GM18499 (cell line): Measurements from ENCODE around the gene ST3GAL5.

Experiments
- ATAC-seq: cut with Tn5 transposase; IDR thresholded peaks from one replicate; pipeline ENCODE4 v1.9.1; 2021; ENCODE audit warnings: moderate number of reproducible peaks; ENCODE audit not compliant: insufficient read depth, unreplicated experiment

Gene ST3GAL5

GRCh38 chr2:85868822-85869221 lies 20.0 kb downstream of the ST3GAL5 start:
- ATAC-seq, result no peak

DNA sequence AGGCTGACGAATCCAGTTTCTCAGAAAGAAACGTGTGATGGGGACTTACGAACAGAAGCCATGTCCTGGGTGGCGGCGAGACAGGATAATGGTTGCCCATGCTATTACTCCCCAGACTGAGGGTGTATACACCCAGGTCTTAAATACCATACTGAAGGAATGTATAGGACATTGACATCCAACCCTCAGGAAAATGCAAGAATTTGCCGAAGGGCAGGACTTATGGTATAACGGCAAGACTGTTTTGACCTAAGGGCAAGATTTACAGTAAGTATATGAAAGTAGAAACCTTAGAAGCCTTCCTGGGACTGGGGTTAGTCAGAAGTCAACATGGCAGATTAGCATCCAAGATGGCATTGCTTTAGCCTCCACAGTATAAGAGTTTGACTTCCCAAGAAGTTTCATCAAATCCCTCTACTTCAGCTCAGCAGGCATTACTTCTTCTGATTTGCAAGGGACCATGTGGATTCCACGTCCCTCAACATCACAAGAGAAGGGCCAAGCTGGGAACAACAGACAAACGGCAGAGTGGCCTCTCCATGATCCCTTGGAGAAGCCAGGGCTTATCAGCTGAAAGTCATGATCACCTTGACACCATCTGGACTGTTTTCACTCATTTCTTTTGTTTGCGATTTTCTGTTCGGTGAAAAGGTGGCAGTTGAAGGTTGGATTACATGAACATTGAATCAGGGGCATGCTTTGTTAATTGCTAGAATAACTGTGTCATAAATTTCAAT lies 21.1 kb downstream of the ST3GAL5 start:
- no peak for ATAC-seq

DNA sequence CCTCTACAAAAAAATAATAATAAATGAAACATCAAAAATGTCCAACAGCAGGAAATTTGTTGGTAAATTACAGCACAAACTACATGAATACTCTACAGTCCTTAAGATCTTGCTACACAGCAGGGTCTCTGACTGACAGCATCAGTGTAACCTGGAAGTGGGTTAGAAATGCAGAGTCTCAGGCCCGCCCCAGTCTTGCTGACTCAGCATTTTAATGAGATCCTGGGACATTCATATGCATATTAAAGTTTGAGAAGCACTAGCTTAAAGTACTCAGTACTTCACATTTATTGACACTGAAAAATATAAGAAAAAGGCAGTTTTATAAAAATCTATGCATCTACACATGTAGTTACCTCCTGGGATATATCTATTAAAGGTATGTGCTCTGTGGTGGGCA lies 21.7 kb downstream of the ST3GAL5 start:
- no peak for ATAC-seq

DNA sequence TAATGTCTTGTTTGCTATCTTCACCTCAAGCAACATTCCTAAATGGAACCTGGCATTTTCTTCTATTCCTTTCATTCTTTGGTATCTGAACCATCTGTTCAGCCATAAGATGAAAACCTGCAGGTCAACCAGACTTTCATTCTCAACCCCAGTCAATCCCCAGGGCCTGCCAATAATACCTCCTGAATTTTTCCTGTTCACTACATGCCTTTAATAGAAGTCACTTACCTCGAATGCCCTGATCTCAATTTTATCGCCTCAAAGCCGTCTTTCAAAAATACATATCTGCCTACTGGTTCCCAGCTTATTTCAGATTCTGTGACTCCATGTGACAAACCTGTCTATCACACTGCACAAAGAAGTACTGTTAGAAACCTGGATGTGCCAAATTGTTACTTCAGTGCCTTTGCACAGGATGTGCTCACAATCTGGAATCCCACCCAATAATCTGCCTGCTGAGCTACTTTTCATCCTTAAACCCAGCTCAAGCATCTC lies 22.6 kb downstream of the ST3GAL5 start:
- no peak for ATAC-seq

- peak; percentile 58 for ATAC-seq
These were observed 23.1 kb downstream of the ST3GAL5 start for GRCh38 chr2:85865539-85866164.

- no peak for ATAC-seq
These were observed 24.1 kb downstream of the ST3GAL5 start for GRCh38 chr2:85864654-85865053.

- no peak for ATAC-seq
These were observed 26.4 kb downstream of the ST3GAL5 start for GRCh38 chr2:85862426-85862825.

GRCh38 chr2:85861650-85862049 lies 27.1 kb downstream of the ST3GAL5 start:
- no peak for ATAC-seq

- no peak for ATAC-seq
These were observed 27.6 kb downstream of the ST3GAL5 start for GRCh38 chr2:85861180-85861579.

DNA sequence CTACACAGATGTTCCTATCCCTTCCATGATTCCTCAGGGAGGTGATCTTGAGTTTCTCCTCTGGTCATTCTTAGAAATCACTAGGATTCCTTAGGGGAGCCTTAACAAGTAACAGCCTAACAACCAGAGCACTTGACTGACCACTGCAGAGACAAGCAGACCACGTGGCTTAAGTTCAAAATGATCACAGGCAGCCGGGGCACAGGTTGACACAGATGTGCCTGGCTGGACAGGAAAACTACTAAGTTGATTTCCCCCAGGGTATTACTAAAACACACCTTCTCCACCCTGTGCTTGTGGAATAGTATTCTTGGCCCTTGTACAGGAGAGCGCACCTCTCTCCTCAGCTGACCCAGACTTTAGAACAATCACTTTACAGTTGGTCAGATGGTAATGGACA lies 29.9 kb downstream of the ST3GAL5 start:
- ATAC-seq, result no peak

DNA sequence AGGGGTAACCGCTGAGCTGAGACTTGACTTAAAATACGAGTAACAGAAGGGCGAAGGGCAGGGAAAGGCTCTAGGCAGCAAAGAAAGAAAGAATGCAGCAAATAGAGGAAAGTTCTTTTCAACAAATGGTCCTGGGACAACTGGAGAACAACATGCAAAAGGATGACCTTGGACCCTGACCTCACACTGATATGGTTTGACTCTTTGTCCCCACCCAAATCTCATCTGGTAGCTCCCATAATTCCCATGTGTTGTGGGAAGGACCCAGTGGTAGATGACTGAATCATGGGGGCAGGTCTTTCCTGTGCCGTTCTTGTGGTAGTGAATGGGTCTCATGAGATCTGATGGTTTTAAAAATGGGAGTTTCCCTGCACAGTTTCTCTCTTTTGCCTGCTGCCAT lies 33.9 kb downstream of the ST3GAL5 start:
- no peak for ATAC-seq

DNA sequence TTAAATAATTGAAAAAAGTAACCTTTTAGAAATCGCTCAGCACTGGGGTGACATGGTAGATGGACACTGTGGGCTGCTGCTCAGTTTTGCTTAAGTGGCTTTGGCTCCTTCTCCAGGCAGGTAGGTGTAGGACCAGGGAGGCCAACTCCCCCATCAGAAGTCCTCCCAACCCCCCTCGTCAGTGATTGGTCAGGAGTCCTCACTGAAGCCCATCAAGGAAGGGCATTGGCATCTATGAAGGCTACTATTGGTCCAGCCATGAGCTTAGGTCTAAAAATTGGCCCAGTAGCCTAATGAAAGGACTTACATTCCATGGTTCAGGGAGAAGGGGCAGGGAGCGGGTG lies 34.7 kb downstream of the ST3GAL5 start:
- no peak for ATAC-seq

GRCh38 chr2:85853499-85854165 lies 35.2 kb downstream of the ST3GAL5 start:
- peak; percentile 44 for ATAC-seq

- ATAC-seq, result no peak
These were observed 35.8 kb downstream of the ST3GAL5 start for GRCh38 chr2:85852937-85853498.

- ATAC-seq, result no peak
These were observed 36.5 kb downstream of the ST3GAL5 start for GRCh38 chr2:85852152-85852840.

DNA sequence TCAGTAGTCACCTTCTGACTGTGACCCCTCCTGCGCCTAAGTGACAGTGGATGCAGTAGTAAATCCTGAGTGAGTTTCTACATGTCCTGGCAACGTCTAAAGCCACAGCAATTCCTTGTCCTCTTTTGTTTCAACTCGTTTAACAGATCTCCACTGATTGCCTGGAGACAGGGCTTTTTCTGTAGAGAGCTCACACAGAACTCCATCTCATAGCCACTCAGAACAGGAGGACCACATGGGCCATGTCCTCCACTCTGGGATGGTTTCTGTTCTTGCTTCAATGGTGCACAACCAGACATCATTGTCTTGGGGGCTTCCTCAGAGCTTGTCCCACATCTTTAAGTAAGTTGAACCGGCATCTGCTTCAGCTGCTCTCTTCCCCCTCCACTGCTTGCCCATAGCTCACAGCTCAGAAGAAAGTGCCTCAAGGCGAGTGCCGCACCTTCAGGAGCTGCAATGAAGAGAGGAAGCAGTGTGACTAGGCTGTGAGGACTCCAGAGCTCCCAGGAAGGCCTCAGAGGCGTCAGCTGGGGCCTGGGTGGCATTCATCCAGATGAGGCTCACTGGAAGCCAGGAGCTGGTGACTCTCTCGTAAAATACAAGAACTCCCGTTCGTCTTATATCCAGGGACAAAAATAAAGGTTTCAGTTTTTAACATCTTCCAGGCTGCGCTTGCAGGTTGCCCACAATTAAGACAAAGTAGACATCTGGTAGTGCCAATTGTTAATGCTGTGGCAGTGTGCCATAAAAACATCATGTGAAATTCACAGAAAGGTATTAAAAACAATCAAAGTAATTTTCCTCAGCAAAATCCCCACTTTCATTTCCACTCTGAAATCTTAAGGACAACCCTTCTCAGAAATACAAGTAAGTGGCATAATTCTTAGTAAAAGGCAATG lies 37.3 kb downstream of the ST3GAL5 start:
- no peak for ATAC-seq

- ATAC-seq, result no peak
These were observed 38.3 kb downstream of the ST3GAL5 start for GRCh38 chr2:85850451-85850850.

DNA sequence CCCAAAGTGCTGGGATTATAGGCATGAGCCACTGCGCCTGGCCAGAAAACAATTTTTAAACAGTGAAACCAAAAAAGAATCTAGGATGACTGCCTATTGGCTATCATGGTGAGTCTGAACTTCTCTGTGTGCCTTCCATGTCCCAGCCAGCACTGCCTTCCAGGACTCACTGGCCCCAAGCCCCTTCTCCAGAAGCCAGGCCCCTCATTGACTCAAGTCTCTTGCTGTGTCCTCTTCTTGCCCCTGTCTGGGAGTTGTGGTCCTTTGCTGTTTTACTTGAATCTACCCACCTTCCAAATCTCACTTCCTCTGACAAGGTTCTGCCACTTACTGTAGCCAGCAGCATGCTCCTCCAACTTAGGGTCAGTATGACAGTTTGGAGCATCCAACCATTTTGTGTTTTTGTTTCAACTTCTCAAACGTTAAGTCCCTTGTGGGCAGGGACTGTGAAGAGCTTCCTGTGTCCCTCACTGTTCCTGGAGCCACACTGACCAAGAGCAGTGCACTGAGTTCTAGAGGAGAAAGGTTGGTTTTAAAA lies 41.7 kb downstream of the ST3GAL5 start:
- no peak for ATAC-seq

GRCh38 chr2:85846411-85846810 lies 42.4 kb downstream of the ST3GAL5 start:
- ATAC-seq, result no peak
